Activated gamma-delta T cell (primary cell): ENCODE data around the gene STIMATE.

Source experiments
- DNase-seq: peaks from one replicate; lab custom pipeline; 2025; lab: John Stamatoyannopoulos, UW

STIMATE gene

DNA sequence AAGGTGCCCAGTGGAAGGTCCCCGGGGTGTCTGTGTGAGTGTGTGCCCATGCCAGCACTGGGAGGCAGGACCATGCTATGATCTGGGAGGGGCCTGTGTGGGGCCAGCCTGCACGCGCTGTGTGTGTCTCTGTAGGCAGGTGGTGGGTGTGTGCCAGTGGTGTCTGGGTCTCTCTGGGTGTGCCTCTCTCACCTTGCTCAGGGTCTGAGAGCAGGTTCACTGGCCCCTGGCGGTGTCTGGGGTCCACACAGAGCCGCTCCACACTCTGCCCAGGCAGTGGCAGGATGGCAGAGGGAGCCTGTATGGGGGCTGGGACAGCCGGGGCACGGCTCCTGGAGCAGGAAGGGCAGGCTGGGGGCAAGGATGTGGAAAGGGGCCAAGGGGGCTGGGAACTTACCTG, 79.5 kb downstream of the STIMATE start:
- DNase-seq: no peak

DNA sequence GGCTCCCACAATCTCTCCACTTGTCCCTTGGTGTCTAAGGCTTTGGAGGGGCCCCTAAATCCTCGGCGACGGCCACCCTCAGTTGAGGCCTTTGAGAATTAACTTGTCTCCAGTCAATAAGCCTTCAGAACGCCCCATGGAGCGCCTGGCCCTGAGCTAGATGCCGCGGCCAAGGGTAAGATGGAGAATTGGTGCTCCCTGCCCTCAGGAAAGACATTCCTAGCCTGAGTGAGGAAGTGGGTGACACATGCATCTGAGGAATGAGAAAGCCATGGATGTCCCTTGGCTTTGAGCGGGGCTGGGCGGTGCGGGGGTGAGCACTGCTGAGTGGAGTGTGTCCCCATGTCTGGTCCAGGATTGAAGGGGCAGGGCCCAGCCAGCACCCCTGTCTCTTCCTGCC, 80.1 kb downstream of the STIMATE start:
- DNase-seq: no peak

DNA sequence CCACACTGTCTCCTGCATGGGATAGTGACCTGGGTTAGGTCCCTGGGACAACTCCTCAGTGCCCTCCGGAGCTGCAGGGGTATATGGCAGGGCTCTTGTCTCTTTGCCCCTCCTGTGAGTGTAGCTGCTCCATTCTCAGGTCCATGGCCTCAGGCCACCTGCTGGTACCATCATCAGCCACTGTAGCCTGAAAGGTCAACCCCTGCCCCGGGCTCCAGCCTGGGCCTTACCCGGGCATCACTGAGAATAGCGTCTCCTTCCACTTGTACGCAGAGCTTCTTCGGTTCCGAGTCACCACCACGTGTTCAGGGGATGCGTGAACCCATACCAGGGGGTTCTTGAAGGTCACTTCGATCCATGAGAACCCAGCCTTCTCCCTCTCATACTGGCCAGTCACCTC, 80.7 kb downstream of the STIMATE start:
- no peak for DNase-seq

DNA sequence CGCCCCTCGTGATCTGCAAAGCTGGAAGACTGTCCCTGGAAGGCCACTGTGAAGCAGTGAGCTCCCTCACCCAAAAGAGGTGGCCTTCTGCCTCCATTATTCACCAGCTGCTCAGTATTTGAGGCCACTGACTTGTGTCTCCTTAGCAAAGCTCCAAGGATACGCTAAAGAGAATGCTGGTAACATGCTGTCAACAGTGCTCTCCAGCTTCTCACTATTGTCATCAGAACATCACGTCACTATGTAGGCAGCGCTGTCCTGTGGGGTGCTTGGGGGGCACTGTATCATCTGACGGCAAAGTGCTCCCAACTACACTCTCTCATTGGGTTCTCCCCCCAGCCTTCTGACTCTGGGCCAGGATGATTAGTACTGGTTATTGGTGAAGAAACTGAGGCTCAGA, 81.1 kb downstream of the STIMATE start:
- no peak for DNase-seq

DNA sequence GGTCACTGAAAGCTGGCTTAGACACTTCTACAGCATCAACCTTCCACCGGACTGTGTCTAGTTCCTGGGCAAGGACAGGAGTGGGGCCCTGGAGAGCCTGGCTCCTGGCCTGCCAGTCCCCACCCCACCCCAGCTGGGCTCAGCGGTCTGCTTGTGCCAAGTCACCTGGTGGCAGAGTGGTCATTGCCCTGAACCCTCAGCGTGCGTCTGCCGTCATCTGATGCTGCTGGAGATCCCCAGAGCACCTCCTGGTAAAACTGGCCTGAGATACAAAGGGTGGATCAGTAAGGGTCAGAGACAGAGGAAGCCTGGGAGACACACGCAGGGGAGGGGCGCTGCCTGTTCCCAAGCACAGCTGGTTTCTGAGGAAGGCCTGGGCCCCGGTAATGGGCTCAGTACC, 83.5 kb downstream of the STIMATE start:
- no peak for DNase-seq

DNA sequence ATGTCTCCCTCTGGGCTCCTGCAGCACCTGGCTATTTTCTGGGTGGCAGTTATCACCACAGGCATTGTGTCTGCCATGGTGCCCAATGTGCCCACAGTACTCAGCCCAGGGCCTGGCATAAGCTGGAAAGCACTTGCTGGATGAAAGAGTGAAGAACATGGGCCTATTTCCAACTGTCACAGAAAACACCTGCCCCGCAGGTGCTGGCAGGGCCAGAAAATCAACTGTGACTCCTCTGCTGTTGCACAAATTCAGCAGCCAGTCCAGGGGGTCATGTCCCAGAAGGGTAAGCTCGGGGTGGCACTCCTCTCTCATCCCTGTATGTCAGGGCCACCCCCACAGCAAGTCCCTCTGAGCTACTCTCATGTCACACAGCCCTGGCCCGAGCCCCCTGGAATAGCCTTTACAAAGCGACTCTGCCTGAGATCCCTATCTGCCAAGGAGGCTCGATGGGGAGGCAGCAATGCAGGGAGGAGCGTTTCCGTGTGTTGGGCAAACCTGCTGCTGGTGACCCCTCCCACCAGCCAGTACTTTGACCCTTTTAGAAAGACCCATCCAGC, 85.8 kb downstream of the STIMATE start:
- no peak for DNase-seq

DNA sequence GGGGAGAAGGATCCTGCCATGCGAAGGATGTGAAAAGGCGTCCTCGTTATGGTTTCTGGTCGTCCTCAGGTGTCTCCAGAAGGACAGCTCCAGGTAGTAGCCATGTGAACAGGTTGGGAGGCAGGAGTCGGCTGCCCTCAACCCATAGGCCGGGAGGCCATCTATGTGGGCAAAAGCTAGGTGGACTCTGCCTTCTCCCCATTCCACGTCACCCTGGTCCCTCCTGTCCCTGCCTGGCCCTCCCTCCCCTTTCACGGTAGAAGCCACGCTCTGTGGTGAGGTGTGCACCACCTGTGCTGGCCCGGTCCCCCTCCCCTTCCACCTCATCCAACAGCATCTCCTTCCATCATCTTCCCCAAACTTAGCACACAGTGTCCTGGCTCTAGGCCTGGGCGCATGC, 86.4 kb downstream of the STIMATE start:
- no peak for DNase-seq

DNA sequence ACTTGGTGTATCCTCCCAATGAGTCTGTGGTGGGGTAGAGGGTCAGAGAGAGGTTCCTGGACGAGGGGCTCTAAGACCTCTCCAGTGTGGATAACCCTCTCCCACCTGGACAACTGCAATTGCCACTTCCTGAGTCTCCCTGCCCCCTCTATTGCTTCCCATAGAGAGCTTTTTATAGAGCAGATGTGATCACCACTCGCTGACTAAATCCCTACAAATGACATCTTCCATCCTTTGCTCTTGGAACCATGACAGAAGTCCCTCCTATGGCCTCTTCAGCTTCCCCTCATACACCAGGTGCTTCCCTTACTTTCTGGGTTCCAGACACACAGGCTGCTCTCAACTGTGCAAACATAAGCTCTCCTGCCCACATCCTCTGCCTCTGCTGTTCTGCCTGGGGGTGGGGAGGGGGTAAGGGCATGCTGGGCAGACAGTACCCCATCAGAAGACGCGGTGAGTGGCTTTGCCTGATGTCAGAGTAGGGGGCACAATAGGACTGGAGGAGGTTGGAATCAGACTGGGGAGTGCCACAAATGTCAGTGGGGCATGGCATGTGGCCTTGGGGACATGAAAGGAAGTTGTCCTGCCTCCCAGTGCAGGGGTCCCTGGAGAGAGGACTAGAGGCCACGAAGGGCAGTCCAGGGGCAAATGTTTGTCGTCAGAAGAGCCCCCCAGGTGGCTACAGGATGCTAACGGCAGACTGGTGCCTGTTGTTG, 87.5 kb downstream of the STIMATE start:
- DNase-seq: no peak

DNA sequence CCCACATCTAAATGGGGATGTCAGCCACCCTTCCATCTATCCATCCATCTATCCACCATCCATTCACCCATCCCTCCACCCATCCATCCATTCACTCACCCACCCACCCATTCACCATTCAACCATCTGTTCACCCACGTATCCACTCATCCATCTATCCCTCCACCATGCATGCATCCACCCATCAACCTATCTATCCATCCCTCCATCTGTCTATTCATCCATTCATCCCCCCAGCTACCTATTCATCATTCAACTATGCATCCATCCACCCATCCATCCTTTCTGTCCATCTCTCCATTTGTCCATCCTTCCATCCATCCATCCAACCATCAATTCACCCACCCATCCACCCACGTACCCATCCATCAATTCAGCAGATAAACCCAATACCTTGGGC, 88.2 kb downstream of the STIMATE start:
- DNase-seq: no peak

DNA sequence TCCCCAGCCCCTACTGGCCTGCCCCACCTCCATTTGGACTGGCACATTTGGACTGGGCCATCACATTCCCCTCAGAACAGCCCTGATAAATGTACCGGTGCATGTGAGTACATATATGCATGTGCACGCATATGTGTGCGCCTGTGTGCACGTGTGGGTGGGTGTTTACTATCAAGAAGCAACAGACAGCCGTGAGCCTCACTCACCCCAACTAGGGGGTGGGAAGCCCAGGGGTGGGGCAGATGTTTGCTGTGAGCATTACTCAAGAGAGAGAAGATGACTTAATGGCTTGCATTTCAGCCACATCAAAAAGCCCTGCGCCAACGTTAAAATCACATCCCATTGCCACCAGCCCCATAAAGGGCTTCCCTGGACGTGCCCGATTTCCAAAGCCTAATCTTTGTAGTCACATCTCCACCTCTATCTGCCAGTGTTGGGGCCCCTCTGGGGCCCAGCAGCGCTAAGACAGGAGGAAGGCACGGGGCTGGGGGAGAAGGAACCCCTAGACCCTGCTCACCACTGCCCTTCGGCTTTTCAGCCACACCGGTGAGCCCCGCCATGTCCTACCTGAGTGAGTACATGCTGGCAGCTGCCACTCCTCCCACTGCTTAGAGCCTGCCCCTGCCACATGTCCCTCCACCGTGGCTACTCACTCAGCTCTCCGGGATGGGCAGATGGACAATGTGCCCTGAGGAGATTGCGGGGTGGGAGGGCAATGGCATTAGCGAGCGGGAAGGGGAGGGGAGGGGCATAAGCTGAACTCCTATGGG, 91.9 kb downstream of the STIMATE start:
- DNase-seq: no peak

DNA sequence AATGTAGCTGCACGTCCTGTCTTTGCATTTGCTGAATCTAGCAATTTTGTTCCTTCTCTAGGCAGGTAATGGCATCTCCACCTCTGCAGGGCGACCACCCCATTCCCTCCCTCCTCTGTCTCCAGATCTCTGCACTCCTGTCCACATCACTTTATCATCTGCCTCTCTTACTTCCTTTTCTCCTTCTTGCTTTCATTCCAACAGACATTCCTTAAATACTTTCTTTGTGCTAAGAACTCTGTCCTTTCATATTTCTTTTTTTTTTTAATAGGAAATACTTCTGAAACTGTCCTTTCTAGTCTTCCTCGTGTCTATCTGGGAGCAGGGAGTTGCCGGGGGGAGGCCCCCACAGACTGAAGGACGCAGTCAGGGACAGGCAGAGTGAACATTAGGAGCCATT, 95.5 kb downstream of the STIMATE start:
- no peak for DNase-seq

DNA sequence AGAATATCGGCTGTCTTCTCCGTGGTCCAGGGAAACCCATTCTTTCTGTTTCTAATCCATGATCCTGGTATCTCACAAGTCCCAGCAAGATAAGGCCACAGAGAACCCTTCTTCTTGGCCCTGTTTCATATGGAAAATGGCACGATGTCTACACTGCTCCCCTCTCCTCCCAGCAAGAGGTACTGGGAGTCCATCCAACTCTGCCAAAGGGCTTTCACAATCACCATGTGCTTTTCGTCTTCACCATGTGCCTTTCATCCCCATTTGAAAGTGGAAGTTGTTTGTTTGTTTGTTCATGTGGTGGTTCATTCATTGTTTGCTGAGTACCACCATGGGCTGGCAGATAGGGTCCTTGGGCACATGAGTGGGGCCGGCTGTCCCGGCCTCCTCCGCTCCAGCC, 97.3 kb downstream of the STIMATE start:
- DNase-seq: no peak

DNA sequence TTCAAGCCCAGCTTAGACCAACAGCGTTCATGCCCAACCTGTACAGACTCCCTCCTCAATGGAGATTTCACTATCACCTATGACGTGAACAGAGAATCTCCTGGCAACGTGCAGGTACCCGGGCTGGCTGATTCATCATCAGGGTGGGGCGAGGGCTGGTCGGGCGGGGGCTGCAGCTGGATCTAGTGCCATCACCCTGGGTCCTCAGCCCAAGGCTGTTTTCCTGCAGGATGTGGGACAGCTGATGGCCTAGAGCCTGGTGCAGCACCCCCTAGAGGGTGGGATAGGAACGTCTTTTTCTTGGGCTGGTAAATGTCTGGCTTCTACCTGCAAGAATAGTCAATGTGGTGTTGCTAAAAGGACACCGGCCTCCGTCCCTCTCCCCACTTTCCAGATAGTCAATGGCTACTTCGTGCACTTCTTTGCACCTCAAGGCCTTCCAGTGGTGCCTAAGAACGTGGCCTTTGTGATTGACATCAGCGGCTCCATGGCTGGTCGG, 98.3 kb downstream of the STIMATE start:
- DNase-seq: no peak

DNA sequence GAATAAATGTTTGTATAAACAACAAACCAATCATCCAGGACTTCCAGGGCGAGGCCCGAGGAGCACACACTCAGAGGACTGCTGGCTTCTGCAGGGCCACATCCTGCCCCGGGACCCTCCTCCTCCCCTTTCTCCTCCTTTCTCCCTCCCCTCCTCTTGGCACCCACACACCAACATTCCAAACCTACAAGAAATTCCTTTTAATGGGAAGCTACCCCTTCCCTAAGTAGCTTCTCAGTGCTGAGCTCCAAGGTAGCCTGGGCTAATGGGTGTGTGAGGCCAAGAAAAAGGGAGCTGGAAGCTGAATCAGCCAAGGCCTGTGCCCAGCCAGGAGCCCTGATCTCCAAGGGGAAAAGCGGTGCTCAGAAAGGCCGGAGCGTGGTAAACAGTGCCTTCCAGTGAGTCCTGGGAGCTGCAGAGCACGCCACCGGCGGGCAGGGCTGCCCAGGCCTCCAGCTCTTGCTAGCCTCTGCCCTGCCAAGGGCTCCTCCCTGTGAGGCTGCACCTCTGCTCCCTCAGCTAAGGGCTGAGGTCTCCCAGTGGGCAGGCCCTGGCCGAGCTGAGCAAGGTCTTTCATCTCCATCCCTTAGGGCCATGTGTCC, 98.9 kb downstream of the STIMATE start:
- DNase-seq: no peak

DNA sequence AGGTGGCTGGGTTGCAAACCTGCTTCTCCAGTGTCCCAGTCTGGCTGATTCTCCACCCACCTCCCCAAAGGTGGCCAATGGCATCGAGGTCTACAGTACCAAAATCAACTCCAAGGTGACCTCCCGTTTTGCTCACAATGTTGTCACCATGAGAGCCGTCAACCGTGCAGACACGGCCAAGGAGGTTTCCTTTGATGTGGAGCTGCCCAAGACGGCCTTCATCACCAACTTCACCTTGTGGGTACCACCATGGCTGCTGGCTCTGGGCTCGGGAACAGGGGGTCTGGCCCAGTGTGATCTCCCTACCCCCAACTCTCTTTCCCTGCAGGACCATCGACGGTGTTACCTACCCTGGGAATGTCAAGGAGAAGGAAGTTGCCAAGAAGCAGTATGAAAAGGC, 100.9 kb downstream of the STIMATE start:
- no peak for DNase-seq

DNA sequence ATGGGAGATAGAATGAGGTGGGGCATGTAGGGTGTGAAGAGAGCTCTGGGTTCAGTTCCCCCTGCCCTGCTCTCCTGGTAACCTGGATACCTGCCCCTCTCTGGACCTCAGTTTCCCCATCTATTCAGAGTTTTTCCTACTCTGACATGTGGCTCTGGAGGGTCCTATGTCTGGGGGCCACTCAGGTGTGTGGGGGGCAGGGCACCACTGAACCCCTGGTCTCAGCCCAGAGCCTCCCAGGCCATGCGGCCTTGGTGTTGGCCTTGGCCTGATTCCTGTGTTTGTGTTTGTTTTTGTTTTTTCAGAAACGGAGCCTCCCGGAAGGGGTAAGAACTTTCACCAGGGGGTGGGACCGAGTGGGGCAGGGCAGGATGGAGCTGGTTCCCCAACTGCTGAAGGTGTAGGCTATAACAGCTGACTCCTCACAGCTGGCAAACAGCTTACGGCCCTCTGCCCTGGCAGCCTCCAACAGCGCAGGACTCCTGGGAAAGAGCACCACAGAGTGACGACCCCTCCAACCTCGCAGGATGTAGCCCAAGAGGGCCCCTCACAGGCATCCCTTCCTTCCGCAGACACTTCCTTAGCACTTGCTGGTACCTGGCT, 101.9 kb downstream of the STIMATE start:
- no peak for DNase-seq

DNA sequence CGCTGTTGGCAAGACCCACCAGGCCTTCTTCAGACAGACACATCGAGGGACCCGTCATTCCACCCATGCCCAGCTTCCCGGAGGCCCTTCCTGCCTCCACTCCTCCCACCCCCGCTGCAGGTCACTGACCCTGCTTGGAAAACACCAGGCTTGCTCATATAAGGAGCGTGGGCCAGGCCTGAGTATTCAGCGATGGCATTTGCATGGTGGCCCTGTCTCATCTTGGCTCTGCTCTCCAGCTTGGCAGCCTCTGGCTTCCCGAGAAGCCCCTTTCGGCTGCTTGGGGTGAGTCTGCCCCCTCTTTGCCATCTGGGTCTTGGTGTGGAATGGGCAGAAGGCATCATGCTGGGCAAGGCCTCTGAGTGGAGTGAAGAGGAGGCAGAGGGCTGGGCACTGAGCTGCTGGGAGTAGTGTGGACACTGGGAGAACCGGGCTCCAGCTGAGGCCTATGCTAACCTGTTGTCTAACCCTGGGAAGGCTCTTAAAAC, 102.7 kb downstream of the STIMATE start, which contains the start of gene ITIH3:
Gene ITIH3, plus strand, starts transcription at position 185 of the 488 bp plus-strand sequence. Its CDS starts 8 bp downstream, at position 193.
- no peak for DNase-seq

DNA sequence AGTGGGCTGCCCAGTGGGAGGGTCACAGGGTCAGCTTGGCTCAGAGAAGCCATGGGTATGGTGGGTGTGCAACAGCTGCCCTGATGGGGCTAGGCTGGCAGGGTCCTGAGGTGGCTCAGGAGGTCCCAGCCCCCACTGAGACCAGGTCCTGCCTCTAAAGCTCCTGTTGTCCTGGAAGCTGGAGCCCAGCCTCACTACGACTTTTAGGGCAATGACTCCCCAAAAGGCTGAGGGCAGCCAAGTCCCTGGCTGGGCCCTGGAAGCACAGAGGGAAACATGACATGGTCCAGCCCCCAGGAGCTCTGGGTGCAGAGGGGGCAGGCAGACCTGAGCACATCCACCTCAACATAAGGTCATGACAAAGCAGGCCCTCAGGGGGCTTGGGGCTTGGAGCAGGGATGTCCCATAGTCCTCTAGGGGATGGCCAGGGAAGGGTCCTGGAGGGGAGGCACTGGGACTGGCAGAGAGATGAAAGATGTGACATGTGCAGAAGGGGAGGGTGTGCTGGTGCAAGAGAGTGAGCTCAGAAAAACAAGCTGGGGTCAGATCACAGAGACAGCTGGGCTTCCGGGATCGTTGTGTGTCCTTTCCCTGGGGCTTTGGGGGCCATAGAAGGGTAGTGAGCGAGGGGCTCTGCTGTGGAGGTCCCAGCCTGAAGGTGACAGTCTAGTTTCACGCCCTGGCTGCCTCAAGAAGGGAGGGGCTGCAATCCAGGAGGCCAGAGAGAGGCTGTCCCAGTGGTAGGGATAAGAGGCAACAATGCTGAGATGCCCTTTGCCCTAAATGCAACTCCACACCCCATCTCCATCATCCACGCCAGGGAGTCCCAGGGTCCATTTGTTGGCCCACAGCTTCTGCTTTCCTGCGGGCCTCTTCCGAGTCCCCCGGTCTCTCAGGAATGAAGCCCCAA, 103.4 kb downstream of the STIMATE start:
- DNase-seq: no peak

DNA sequence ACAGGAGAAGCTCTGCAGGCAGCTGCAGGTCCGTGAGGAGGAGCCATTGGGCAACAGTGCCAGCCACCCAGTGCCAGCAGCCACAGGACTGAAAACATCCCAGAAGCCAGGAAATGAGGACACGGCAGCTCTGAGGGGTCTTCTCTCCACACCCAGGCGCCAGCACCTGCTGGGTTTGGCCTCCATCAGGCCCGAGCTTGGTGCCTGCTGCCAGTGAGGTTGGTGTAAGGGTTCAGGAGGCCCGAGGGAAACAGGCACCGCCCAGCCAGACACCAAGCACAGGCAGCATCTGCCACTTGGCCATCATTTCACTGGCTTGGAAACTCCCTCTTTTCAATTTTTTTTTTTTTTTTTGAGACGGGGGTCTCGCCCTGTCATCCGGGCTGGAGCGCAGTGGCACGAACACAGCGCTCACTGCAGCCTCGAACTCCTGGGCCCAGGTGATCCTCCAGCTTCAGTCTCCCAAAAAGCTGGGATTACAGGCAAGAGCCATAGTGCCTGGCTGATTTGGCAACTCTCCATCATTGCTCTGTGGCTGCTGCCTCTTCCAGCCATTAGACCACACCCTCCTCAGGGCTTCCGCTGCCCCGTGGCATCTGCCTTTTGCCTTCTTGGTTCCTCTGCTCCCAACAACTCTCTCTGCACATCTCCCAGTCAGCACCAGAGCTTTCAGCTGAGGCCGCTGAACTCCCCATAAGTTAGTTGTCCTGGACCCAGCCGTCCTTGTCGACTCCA, 104.2 kb downstream of the STIMATE start:
- no peak for DNase-seq

DNA sequence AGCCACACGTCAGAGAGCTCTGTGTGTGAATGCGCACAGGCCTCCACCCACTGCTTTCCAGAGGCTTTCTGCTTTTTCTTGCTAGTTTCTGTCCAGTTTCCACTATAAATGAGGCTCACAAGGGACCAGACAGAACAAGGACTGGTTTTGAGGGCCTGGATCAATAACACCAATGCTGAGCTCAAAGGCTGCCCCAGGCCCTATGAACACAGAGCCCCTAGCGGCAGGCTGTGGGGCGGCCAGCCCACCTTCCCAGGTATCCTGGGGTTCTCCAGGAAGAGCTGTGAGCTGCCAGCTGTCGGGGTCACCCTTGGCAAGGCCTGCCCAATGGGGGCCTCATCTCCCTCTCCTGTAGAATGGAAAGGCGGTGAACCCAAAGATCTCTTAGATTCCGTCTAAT, 104.9 kb downstream of the STIMATE start:
- no peak for DNase-seq
